Karpas-422 (cell line): ENCODE results near the gene CDC42EP1. TPM values are rescaled to one million over a fixed set of nuclear protein-coding genes. Genes with fewer than 3 reads are reported as not detected.
"Not testable (repeated sequence)": the region's sequence is repeated elsewhere in the genome, so short reads cannot be mapped to it uniquely, and the experiment has no call there.

Source experiments
- DNase-seq: peaks from one replicate; pipeline ENCODE4 v3.0.0-alpha.2; 2015
- H2AFZ ChIP-seq: fragments of 200-600 bp; sonication (generic); 2 replicates; pipeline ENCODE4 v1.6.1; 2014; ENCODE audit warnings: antibody characterized with exemption, low read length, mixed read lengths
- H3K27ac ChIP-seq: fragments of 200-600 bp; sonication (generic); 2 replicates; pipeline ENCODE4 v1.5.1; 2014; ENCODE audit warnings: mild to moderate bottlenecking, low read length, moderate library complexity
- H3K27me3 ChIP-seq: fragments of 200-600 bp; sonication (generic); 2 replicates; pipeline ENCODE4 v1.6.1; 2014; ENCODE audit warnings: low read length, mixed read lengths
- H3K36me3 ChIP-seq: fragments of 200-600 bp; sonication (generic); 2 replicates; pipeline ENCODE4 v1.6.1; 2014; ENCODE audit warnings: low read length, mixed read lengths; ENCODE audit not compliant: insufficient read depth
- H3K4me1 ChIP-seq: fragments of 200-600 bp; sonication (generic); 2 replicates; pipeline ENCODE4 v1.6.1; 2014; ENCODE audit warnings: mild to moderate bottlenecking, low read length, mixed read lengths
- H3K4me2 ChIP-seq: fragments of 200-600 bp; sonication (generic); 2 replicates; pipeline ENCODE4 v1.6.1; 2014; ENCODE audit warnings: low read length, low read depth, mild to moderate bottlenecking; ENCODE audit not compliant: poor library complexity, severe bottlenecking
- H3K4me3 ChIP-seq: fragments of 200-600 bp; sonication (generic); 2 replicates; pipeline ENCODE4 v1.5.1; 2014; ENCODE audit warnings: mild to moderate bottlenecking, antibody characterized with exemption, low read length, mixed read lengths
- H3K79me2 ChIP-seq: fragments of 200-600 bp; sonication (generic); 2 replicates; pipeline ENCODE4 v1.6.1; 2014; ENCODE audit warnings: mild to moderate bottlenecking, low read length, mixed read lengths
- H3K9ac ChIP-seq: fragments of 200-600 bp; sonication (generic); 2 replicates; pipeline ENCODE4 v1.6.0; 2014; ENCODE audit warnings: low read length
- H3K9me2 ChIP-seq: fragments of 200-600 bp; sonication (generic), shearing (Covaris generic); replicated peaks from 2 replicates; pipeline ENCODE4 v1.6.0; 2014; ENCODE audit warnings: mild to moderate bottlenecking, low read length, moderate library complexity; ENCODE audit not compliant: insufficient read depth
- H3K9me3 ChIP-seq: fragments of 300-700, 200-600 bp; sonication (generic); 2 replicates; pipeline ENCODE4 v1.6.1; 2014; ENCODE audit warnings: low read length, mixed read lengths
- H4K20me1 ChIP-seq: fragments of 200-600 bp; sonication (generic); 2 replicates; pipeline ENCODE4 v1.6.1; 2014; ENCODE audit warnings: mild to moderate bottlenecking, antibody characterized with exemption, low read length, low read depth; ENCODE audit not compliant: insufficient read depth
- total RNA-seq: library from RNA; depleted of rRNA; stranded (reverse); fragments of >200 nt; shearing (Covaris generic); gene quantifications from 2 replicates; pipeline ENCODE4 v1.2.3, GENCODE V29; 2014; ENCODE audit warnings: low replicate concordance

The CDC42EP1 gene
- total RNA-seq, 1 experiment from 2014 or later = not detected

GRCh38 chr22:37542416-37542815 lies 17.9 kb upstream of the CDC42EP1 start:
- H3K4me3 ChIP-seq, H3K79me2 ChIP-seq, H3K4me2 ChIP-seq, H3K27me3 ChIP-seq, H3K9ac ChIP-seq, H3K9me3 ChIP-seq, H2AFZ ChIP-seq, H4K20me1 ChIP-seq, H3K9me2 ChIP-seq, H3K27ac ChIP-seq, DNase-seq, H3K36me3 ChIP-seq, H3K4me1 ChIP-seq: not testable (repeated sequence)

DNA sequence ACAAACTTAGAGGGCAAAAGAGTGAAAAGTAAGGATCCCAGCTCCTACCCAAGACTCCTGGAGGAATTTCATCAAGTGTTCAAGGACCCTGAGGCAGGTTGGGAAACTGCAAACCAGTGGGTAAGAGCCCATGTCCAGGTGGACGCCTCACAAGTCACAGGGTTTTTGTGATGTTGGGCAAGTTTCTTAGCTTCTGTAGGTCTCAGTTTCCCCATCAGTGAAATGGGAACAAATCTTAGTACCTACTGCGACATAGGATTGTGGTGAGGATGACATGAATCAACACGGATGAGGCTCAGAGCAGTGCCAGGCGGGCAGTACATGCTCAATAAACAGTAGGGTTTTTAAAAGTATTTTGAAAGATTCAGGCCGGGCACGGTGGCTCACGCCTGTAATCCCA lies 17.3 kb upstream of the CDC42EP1 start:
- no peak overlapping the region for H3K27ac ChIP-seq
- H3K79me2 ChIP-seq = no peaks in the 10 kb centered on the region
- no peaks in the 10 kb centered on the region for H4K20me1 ChIP-seq
- H3K4me1 ChIP-seq = peaks cover 9% of the 10 kb centered on the region
- no peaks in the 10 kb centered on the region for H3K27me3 ChIP-seq
- no peak overlapping the region for H2AFZ ChIP-seq
- no peaks in the 10 kb centered on the region for H3K36me3 ChIP-seq
- no peak for DNase-seq
- H3K4me3 ChIP-seq = no peak overlapping the region
- H3K4me2 ChIP-seq = no peak overlapping the region
- no peaks in the 10 kb centered on the region for H3K9me2 ChIP-seq
- H3K9ac ChIP-seq = no peak overlapping the region
- no peaks in the 10 kb centered on the region for H3K9me3 ChIP-seq

GRCh38 chr22:37544955-37545702 lies 15.2 kb upstream of the CDC42EP1 start:
- Histone ChIP-seq H3K9ac (no peak overlapping the region), H3K9me2 (no peaks in the 10 kb centered on the region), H3K36me3 (no peaks in the 10 kb centered on the region), H3K79me2 (no peaks in the 10 kb centered on the region), H2AFZ (no peak overlapping the region), H3K9me3 (no peaks in the 10 kb centered on the region), H3K27ac (no peak overlapping the region), H4K20me1 (no peaks in the 10 kb centered on the region), H3K4me1 (peaks cover 9% of the 10 kb centered on the region), H3K4me2 (no peak overlapping the region), H3K27me3 (no peaks in the 10 kb centered on the region), H3K4me3 (no peak overlapping the region)
- peak; percentile 78 for DNase-seq

GRCh38 chr22:37545703-37546436 lies 14.4 kb upstream of the CDC42EP1 start:
- no peak overlapping the region for H3K9ac ChIP-seq
- H2AFZ ChIP-seq = no peak overlapping the region

GRCh38 chr22:37546437-37547250 lies 13.6 kb upstream of the CDC42EP1 start:
- no peaks in the 10 kb centered on the region for H3K9me3 ChIP-seq
- peaks cover 6% of the 10 kb centered on the region for H3K4me1 ChIP-seq
- no peaks in the 10 kb centered on the region for H3K27me3 ChIP-seq
- H3K4me3 ChIP-seq = no peak overlapping the region
- DNase-seq = no peak
- no peaks in the 10 kb centered on the region for H4K20me1 ChIP-seq
- H3K4me2 ChIP-seq = no peak overlapping the region
- no peak overlapping the region for H3K27ac ChIP-seq
- no peaks in the 10 kb centered on the region for H3K9me2 ChIP-seq
- no peaks in the 10 kb centered on the region for H3K79me2 ChIP-seq
- H3K9ac ChIP-seq = no peak overlapping the region
- H2AFZ ChIP-seq = no peak overlapping the region
- H3K36me3 ChIP-seq = no peaks in the 10 kb centered on the region

More at GRCh38 chr22:37545703-37546436, 14.4 kb upstream of the CDC42EP1 start:
- Histone ChIP-seq H3K27me3 (no peaks in the 10 kb centered on the region), H3K36me3 (no peaks in the 10 kb centered on the region), H3K4me3 (no peak overlapping the region), H3K9me2 (no peaks in the 10 kb centered on the region), H3K27ac (no peak overlapping the region), H3K79me2 (no peaks in the 10 kb centered on the region), H3K9me3 (no peaks in the 10 kb centered on the region), H3K4me2 (no peak overlapping the region), H4K20me1 (no peaks in the 10 kb centered on the region), H3K4me1 (peaks cover 9% of the 10 kb centered on the region)
- no peak for DNase-seq

DNA sequence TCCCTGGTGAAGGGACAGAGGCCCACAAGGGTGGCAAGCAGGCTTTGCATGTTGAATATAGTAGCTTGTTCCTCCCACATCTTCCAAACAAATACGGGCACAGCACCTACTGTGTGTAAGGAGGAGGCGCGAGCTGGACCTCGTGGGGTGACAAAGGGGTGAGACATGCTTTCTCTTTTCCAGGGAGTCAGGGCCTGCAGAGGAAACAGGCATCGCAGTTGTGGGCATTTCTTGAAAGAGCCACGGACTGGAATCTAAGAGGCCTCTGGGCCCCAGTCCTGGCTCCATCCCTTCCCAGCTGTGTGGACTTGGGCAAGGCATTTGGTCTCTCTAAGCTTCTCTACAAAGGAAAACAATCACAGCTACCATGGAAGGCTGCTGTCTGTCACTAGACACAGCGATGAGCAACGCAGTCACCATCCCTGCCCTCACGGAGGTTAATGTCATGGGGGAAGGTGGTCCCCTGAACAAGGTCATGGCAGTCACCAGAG lies 13.0 kb upstream of the CDC42EP1 start:
- H2AFZ ChIP-seq = no peak overlapping the region
- H3K9me3 ChIP-seq = no peaks in the 10 kb centered on the region
- H3K79me2 ChIP-seq = no peaks in the 10 kb centered on the region
- H3K36me3 ChIP-seq = no peaks in the 10 kb centered on the region
- no peak for DNase-seq
- no peak overlapping the region for H3K4me2 ChIP-seq
- H3K27me3 ChIP-seq = no peaks in the 10 kb centered on the region
- no peak overlapping the region for H3K4me3 ChIP-seq
- no peak overlapping the region for H3K27ac ChIP-seq
- H4K20me1 ChIP-seq = no peaks in the 10 kb centered on the region
- H3K9ac ChIP-seq = no peak overlapping the region
- H3K4me1 ChIP-seq = no peaks in the 10 kb centered on the region
- no peaks in the 10 kb centered on the region for H3K9me2 ChIP-seq

DNA sequence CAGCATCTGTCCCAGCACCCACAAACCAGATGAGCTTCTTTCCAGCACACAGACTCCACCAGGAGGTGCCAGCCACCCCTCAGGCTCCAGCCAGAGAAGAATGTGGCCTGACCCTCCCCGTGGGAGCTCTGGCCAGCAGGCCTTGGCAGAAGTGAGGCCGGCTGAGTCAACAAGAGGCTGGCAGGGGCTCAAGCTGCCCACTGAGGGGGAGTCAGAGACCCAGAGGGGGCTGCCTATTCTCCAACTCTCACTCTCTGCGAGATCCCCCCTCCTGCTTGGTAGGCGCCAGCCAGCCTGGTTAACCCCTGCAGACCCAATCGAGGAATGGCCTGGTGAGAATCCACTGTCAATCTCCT lies 10.6 kb upstream of the CDC42EP1 start:
- H3K9me2 ChIP-seq = no peaks in the 10 kb centered on the region
- no peak overlapping the region for H3K27ac ChIP-seq
- H3K4me2 ChIP-seq = no peak overlapping the region

DNA sequence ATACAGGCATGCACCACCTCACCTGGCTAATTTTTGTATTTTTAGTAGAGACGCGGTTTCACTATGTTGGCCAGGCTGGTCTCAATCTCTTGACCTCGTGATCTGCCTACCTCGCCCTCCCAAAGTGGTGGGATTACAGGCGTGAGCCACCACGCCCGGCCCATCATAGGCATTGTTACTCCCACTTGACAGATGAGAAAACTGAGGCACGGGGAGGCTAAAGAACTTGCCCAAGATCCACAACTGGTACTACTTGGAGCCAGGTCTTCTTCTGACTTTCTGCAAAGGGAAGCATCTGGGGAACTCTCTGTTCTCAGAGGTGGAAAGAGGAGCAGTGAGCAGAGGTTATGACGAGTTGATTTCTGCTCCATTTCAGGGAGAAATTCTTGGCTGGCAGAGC lies 9.4 kb upstream of the CDC42EP1 start:
- not testable (repeated sequence) for H3K9ac ChIP-seq, H3K27me3 ChIP-seq, H3K9me3 ChIP-seq, H4K20me1 ChIP-seq, DNase-seq, H3K27ac ChIP-seq, H3K9me2 ChIP-seq, H3K4me1 ChIP-seq, H2AFZ ChIP-seq, H3K4me3 ChIP-seq, H3K79me2 ChIP-seq, H3K36me3 ChIP-seq, H3K4me2 ChIP-seq

More for the DNA sequence above, 10.6 kb upstream of the CDC42EP1 start:
- Histone ChIP-seq H2AFZ (no peak overlapping the region), H3K27me3 (no peaks in the 10 kb centered on the region), H3K4me3 (no peak overlapping the region), H3K9me3 (no peaks in the 10 kb centered on the region), H3K4me1 (no peaks in the 10 kb centered on the region), H4K20me1 (no peaks in the 10 kb centered on the region), H3K79me2 (no peaks in the 10 kb centered on the region), H3K9ac (no peak overlapping the region), H3K36me3 (no peaks in the 10 kb centered on the region)
- no peak for DNase-seq
